HepG2 (cell line): ENCODE measurements around the gene SLC18A2. TPM values are rescaled to one million over a fixed set of nuclear protein-coding genes. Genes with fewer than 3 reads are reported as not detected.

ENCODE experiments used
- ATAC-seq: fragments of 200-7000 bp; cut with Tn5 transposase; 3 replicates; pipeline ENCODE4 v1.9.1; 2020; ENCODE audit warnings: mild to moderate bottlenecking, moderate library complexity
- BruUV-seq: library from RNA; stranded (reverse); fragments of 400-500 nt; replicated peaks from 2 replicates; lab custom pipeline; 2021; lab: Mats Ljungman, UMichigan
- CTCF ChIA-PET: fragments of 300-600 bp; formaldehyde crosslinking; extraction: SDS; loops from one replicate; lab custom pipeline; 2021; ENCODE audit warnings: low total read pairs, inconsistent platforms, low intra/inter-chr PET ratio; lab: Yijun Ruan, JAX
- POLR2A ChIA-PET: fragments of 350-600 bp; sonication (Branson Sonifier 250); formaldehyde crosslinking; loops from one replicate; lab custom pipeline; 2020; ENCODE audit warnings: antibody characterized with exemption, inconsistent platforms; lab: Yijun Ruan, JAX
- DNase-seq: peaks from one replicate; pipeline ENCODE4 v3.0.0-alpha.2; 2015; ENCODE audit warnings: low spot score
- FAIRE-seq: peaks from 3 replicates; lab custom pipeline; 2011; peaks lifted over from hg19 to GRCh38; lab: Jason Lieb, UNC
- H2AFZ ChIP-seq: one replicate; pipeline ENCODE4 v1.6.1; 2011; ENCODE audit warnings: low read length, inconsistent platforms
- H3K27ac ChIP-seq: fragments of 300-600 bp; 3 replicates; pipeline ENCODE4 v1.8.0; 2011; ENCODE audit warnings: mixed run types, mild to moderate bottlenecking, mixed read lengths, low read length, inconsistent platforms; ENCODE audit not compliant: insufficient read depth; ENCODE audit errors: extremely low read length
- H3K27me3 ChIP-seq, 2 experiments: fragments of 200-600 bp in 1 of 2; 2 replicates in 1 of 2; 3 replicates in 1 of 2; pipeline versions ENCODE4 v1.6.0 to v1.8.0; 2011; ENCODE audit warnings: low read length in 2 of 2, mild to moderate bottlenecking in 2 of 2, moderate library complexity in 2 of 2, inconsistent platforms in 1 of 2; ENCODE audit not compliant: insufficient read depth in 2 of 2, control insufficient read depth in 1 of 2
- H3K36me3 ChIP-seq, 2 experiments: fragments of 200-600 bp in 1 of 2; replicated peaks in 1 of 2; 2 replicates in 1 of 2; 3 replicates in 1 of 2; pipeline versions ENCODE4 v1.5.1 to v1.8.0; 2011; ENCODE audit warnings: low read length in 2 of 2, inconsistent platforms in 1 of 2; ENCODE audit not compliant: insufficient read depth in 2 of 2, control insufficient read depth in 1 of 2
- H3K4me1 ChIP-seq: 2 replicates; pipeline ENCODE4 v1.5.1; 2012; ENCODE audit warnings: low read length, inconsistent platforms; ENCODE audit not compliant: insufficient read depth
- H3K4me2 ChIP-seq: 2 replicates; pipeline ENCODE4 v1.6.0; 2011; ENCODE audit warnings: low read depth, low read length, inconsistent platforms
- H3K4me3 ChIP-seq, 3 experiments: fragments of 200-600 bp in 1 of 3; sonication (generic), shearing (Covaris generic) in 1 of 3; replicated peaks in 1 of 3; 2 replicates each; pipeline ENCODE4 v1.5.1; 2011 to 2016; ENCODE audit warnings: low read length in 3 of 3, inconsistent platforms in 2 of 3, low read depth in 2 of 3, mild to moderate bottlenecking in 2 of 3, control low read depth in 1 of 3, mixed read lengths in 1 of 3; ENCODE audit not compliant: insufficient read depth in 1 of 3
- H3K79me2 ChIP-seq: one replicate; pipeline ENCODE4 v1.6.1; 2011; ENCODE audit warnings: low read length, inconsistent platforms; ENCODE audit not compliant: insufficient read depth
- H3K9ac ChIP-seq: 2 replicates; pipeline ENCODE4 v1.6.0; 2011; ENCODE audit warnings: mild to moderate bottlenecking, low read depth, low read length, inconsistent platforms; ENCODE audit not compliant: insufficient read depth
- H3K9me3 ChIP-seq: 2 replicates; pipeline ENCODE4 v1.5.1; 2012; ENCODE audit warnings: mild to moderate bottlenecking, low read length
- H4K20me1 ChIP-seq: 2 replicates; pipeline ENCODE4 v1.6.0; 2011; ENCODE audit warnings: inconsistent platforms, mild to moderate bottlenecking, low read length, moderate library complexity; ENCODE audit not compliant: insufficient read depth
- AGO1 ChIP-seq: fragments of 200-400 bp; formaldehyde crosslinking; IDR thresholded peaks from 2 replicates; pipeline ENCODE4 v1.6.1; 2017; ENCODE audit warnings: mild to moderate bottlenecking, low read depth, low read length, moderate library complexity; ENCODE audit not compliant: poor library complexity, severe bottlenecking
- ATF1 ChIP-seq: IDR thresholded peaks from 2 replicates; pipeline ENCODE4 v1.6.1; 2016; ENCODE audit warnings: mild to moderate bottlenecking, control low read depth
- CREM ChIP-seq, 2 experiments: sonication (generic) in 1 of 2; formaldehyde crosslinking in 1 of 2; IDR thresholded peaks; 2 replicates each; pipeline versions ENCODE4 v1.4.0 to v1.6.1; 2016 to 2020; ENCODE audit warnings: antibody characterized with exemption in 1 of 2, mild to moderate bottlenecking in 1 of 2, missing genetic modification reagents in 1 of 2
- EED ChIP-seq: sonication (generic); formaldehyde crosslinking; IDR thresholded peaks from 2 replicates; pipeline ENCODE4 v1.5.0; 2020; ENCODE audit warnings: mild to moderate bottlenecking, missing genetic modification reagents
- GZF1 ChIP-seq: sonication (generic); formaldehyde crosslinking; IDR thresholded peaks from 2 replicates; pipeline ENCODE4 v1.5.1; 2020; ENCODE audit warnings: mild to moderate bottlenecking, missing genetic modification reagents
- HDAC6 ChIP-seq: fragments of 200-600 bp; sonication (generic); IDR thresholded peaks from 2 replicates; pipeline ENCODE4 v1.7.0; 2017; ENCODE audit warnings: mild to moderate bottlenecking, antibody characterized with exemption, low read length, low read depth
- SPEN ChIP-seq: sonication (generic); formaldehyde crosslinking; IDR thresholded peaks from 2 replicates; pipeline ENCODE4 v1.5.1; 2020; ENCODE audit warnings: low read depth, mild to moderate bottlenecking, missing genetic modification reagents
- ZBTB3 ChIP-seq: sonication (generic); formaldehyde crosslinking; IDR thresholded peaks from 2 replicates; pipeline ENCODE4 v1.4.0; 2020; ENCODE audit warnings: low read depth, mild to moderate bottlenecking, moderate library complexity, missing genetic modification reagents, borderline replicate concordance
- ZKSCAN1 ChIP-seq: fragments of 150-350 bp; IDR thresholded peaks from 2 replicates; pipeline ENCODE4 v1.6.1; 2014; ENCODE audit warnings: low read length
- ZNF224 ChIP-seq: sonication (generic); formaldehyde crosslinking; IDR thresholded peaks from 2 replicates; pipeline ENCODE4 v1.5.0; 2020; ENCODE audit warnings: mild to moderate bottlenecking, missing genetic modification reagents
- ZNF235 ChIP-seq: sonication (generic); formaldehyde crosslinking; IDR thresholded peaks from 2 replicates; pipeline ENCODE4 v1.8.1; 2023; ENCODE audit warnings: mild to moderate bottlenecking, missing genetic modification reagents, borderline replicate concordance
- ZNF30 ChIP-seq: sonication (generic); formaldehyde crosslinking; IDR thresholded peaks from 2 replicates; pipeline ENCODE4 v1.5.0; 2020; ENCODE audit warnings: mild to moderate bottlenecking, missing genetic modification reagents
- ZNF484 ChIP-seq: sonication (generic); formaldehyde crosslinking; IDR thresholded peaks from 2 replicates; pipeline ENCODE4 v1.5.1; 2020; ENCODE audit warnings: mild to moderate bottlenecking, low read depth, missing genetic modification reagents, borderline replicate concordance
- ZNF724P ChIP-seq: sonication (generic); formaldehyde crosslinking; IDR thresholded peaks from 2 replicates; pipeline ENCODE4 v1.8.0; 2022; ENCODE audit warnings: missing genetic modification reagents, borderline replicate concordance
- WGBS: methylation state at CpG from one replicate; pipeline ENCODE4 v1.1.6; 2017; ENCODE audit warnings: low lambda C conversion rate; 5-methylcytosine and 5-hydroxymethylcytosine counted together
- in situ Hi-C: cut with HindIII; loops from 2 replicates; pipeline ENCODE4 v1.10.0; 2017; ENCODE audit warnings: low pct_unique_long_range_greater_than_20kb; ENCODE audit not compliant: extremely low pct_ligation_motif_present
- intact Hi-C: fragments of 100-400 bp; cut with micrococcal nuclease; formaldehyde crosslinking; loops from one replicate; pipeline ENCODE4 v1.10.0; 2022; ENCODE audit not compliant: unreplicated experiment
- polyA plus RNA-seq, 8 experiments: library from polyadenylated mRNA; depleted of rRNA in 3 of 8; stranded (reverse) in 7 of 8; unstranded in 1 of 8; fragments of >200 nt; fragmentation: Illumina TruSeq in 4 of 8; extraction: Trizol in 4 of 8; gene quantifications; 2 replicates each; pipeline versions ENCODE4 v1.2.1 to v1.2.3, GENCODE V29; 2011 to 2016; ENCODE audit warnings: low read depth in 4 of 8, missing spikeins in 1 of 8, mixed read lengths in 1 of 8; ENCODE audit not compliant: insufficient read depth in 1 of 8
- total RNA-seq, 5 experiments: library from RNA; depleted of rRNA; stranded (reverse); fragments of >200 nt; fragmentation: Illumina TruSeq; extraction: Trizol; gene quantifications; 2 replicates each; pipeline ENCODE4 v1.2.3, GENCODE V29; 2016; ENCODE audit warnings: low read depth in 1 of 5
- TF ChIP-seq, protein P1 (sequence below): sonication (generic); formaldehyde crosslinking; IDR thresholded peaks from 2 replicates; pipeline ENCODE4 v1.4.0; 2020; ENCODE audit warnings: missing genetic modification reagents; ENCODE audit errors: not compliant biosample characterization

SLC18A2 gene
- total and polyA plus RNA-seq, 2 of the 13 experiments (the other 11 are each of a cell fraction or from before 2014, with no cell fraction given), result not detected

GRCh38 chr10:117249493-117250093 lies 8.7 kb downstream of the SLC18A2 start:
- Histone ChIP-seq H3K27ac (no peak overlapping the region), H3K4me3 (no peak overlapping the region), H3K4me2 (no peak overlapping the region), H3K9me3 (no peaks in the 10 kb centered on the region), H4K20me1 (no peaks in the 10 kb centered on the region), H3K9ac (no peak overlapping the region), H3K79me2 (no peaks in the 10 kb centered on the region), H3K27me3 (peaks cover 3 to 45% of the 10 kb centered on the region in 2 experiments), H3K4me1 (peaks cover 9% of the 10 kb centered on the region), H3K36me3 (no peaks in the 10 kb centered on the region), H2AFZ (no peak overlapping the region)
- in situ Hi-C loops (no loop called here), intact Hi-C loops (no loop called here)
- WGBS, result 24% methylated on average over 6 of the region's 6 CpGs
- FAIRE-seq, result no peak
- DNase-seq, result no peak
- ATAC-seq, result no peak
- CTCF ChIA-PET, result no interaction called here
- no peak for TF ChIP-seq ZNF484 (CRISPR knock-in tag)
- no peak for TF ChIP-seq ATF1 (CRISPR knock-in tag)
- TF ChIP-seq ZNF30 (CRISPR knock-in tag), result no peak
- no peak for TF ChIP-seq ZNF724P
- TF ChIP-seq ZKSCAN1, result no peak
- TF ChIP-seq HDAC6, result no peak
- no peak for TF ChIP-seq SPEN (CRISPR knock-in tag)
- no peak for TF ChIP-seq AGO1
- no peak for TF ChIP-seq EED (CRISPR knock-in tag)
- TF ChIP-seq GZF1 (CRISPR knock-in tag), result no peak
- TF ChIP-seq ZNF224, result no peak
- TF ChIP-seq ZNF235 (CRISPR knock-in tag), result no peak
- TF ChIP-seq CREM (IDR thresholded peaks at IDR 0.05), result no peak
- TF ChIP-seq CREM (CRISPR knock-in tag; IDR thresholded peaks at IDR 0.05), result no peak
- TF ChIP-seq, protein P1, sequence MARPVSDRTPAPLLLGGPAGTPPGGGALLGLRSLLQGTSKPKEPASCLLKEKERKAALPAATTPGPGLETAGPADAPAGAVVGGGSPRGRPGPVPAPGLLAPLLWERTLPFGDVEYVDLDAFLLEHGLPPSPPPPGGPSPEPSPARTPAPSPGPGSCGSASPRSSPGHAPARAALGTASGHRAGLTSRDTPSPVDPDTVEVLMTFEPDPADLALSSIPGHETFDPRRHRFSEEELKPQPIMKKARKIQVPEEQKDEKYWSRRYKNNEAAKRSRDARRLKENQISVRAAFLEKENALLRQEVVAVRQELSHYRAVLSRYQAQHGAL (CRISPR knock-in tag), result no peak
- TF ChIP-seq ZBTB3, result no peak
- no TSS peak for BruUV-seq
- POLR2A ChIA-PET, result no interaction called here
